SW480 (cell line): ENCODE results near the gene EMC8.

Experiments used
- DNase-seq: peaks from one replicate; pipeline ENCODE4 v3.0.0-alpha.2; 2016; ENCODE audit warnings: low spot score

The EMC8 gene

GRCh38 chr16:85784813-85785212, 14.5 kb downstream of the EMC8 start:
- DNase-seq, result no peak

DNA sequence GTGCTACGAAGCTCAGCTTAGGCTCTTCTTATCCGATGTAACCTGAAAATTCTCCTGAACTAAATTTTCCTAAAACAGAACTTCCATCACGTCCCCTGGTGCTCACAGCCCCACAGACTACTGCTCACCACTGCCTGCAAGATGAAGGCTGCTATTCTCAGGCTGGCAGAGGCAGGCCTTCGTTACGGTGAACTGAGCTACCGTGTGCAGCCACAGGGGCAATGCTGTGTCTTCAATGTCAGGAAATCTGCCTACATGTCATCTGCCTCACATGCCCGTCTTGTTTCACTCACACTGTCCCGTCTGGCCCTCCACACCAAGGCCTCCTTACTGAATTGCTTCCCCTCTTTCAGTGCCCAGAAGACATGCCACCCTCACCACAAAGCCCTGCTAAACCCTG, 15.9 kb downstream of the EMC8 start:
- no peak for DNase-seq

DNA sequence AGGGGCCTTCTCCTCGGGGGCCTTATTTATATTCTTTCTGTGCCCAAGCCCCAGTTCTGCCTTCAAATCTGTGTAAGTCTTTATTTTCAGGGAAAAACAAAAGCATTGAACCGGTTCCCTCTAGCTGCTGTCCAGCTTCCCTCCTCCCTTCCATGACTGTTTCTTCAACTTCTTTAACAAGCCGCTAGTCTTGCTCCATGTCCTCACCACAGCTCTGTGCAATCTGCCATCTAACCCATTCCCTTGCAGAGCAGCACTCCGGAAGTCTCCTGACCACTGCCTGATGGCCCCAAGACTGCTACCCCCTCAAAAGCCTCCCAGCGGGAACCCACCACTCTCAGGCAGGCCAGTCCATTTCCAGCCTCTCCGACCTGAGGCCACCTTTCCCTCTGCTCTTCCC, 16.9 kb downstream of the EMC8 start:
- DNase-seq, result no peak

DNA sequence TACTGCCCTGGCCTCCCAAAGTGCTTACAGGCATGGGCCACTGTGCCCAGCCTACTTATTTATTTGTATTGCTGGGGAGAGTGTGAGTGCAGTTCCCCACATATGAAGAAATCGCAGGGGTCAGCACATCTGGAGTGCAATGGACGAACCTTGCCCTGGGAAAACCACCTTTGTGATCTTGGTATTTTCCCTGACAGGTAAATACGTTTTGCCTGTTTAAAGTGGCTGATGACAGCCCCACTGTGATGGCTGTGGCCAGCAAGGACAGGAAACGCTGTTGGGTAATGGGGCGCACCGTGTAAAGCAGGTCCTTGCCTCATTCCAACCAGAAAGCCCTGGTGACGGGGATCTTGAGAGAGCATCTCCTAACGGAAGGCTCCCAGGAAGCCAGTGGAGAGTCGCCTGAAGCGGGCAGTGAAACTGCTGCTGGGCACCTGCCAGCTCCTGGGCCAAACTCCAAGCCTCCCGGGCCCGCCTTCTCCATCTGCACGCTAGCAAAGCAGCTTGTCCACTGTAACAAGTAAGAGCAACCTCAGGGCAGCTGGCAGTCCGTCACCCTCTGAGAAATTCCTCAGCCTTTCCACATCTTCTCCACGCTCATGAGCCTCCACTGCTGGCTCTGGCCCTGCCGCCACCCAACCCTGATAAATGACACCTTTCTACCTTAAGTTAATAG, 17.5 kb downstream of the EMC8 start:
- no peak for DNase-seq

GRCh38 chr16:85781156-85781555, 18.2 kb downstream of the EMC8 start:
- no peak for DNase-seq

GRCh38 chr16:85780281-85780680, 19.1 kb downstream of the EMC8 start:
- DNase-seq, result no peak

GRCh38 chr16:85778873-85779272, 20.5 kb downstream of the EMC8 start:
- no peak for DNase-seq

DNA sequence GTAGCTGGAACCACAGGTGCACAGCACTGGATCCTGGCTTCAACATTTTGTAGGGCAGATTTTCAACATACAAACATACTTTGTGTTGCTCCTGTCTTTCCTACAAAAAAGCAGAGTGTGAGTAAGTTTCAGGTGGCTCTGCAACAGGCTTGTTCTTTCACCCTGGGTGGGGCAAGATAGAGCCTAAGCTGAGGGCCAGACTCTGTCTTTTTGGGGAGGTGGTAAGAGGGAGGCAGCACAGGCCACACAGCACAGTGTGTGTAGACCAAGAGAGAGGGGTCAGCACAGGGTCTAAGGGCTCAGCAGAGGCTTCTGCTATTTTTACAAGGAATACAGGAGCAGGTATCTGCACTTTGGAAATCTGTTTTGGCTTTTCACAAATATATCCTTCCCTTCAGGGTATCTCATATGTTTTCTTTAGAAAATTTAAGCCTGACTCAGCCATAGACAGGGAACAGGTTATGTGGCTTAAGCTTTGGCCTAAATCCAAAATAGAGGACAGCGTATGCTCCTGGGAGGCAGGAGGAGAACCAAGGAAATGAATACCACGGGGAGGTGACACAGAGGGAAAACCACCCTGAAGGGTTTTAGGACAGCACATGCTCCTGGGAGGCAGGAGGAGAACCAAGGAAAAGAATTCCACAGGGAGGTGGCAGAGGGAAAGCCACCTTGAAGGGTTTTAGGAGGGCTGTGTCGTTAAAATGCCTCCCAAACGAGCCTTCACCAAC, 21.6 kb downstream of the EMC8 start:
- DNase-seq, result no peak

GRCh38 chr16:85774811-85775210, 24.5 kb downstream of the EMC8 start:
- no peak for DNase-seq

- DNase-seq, result no peak
Observed at GRCh38 chr16:85774136-85774535, 25.2 kb downstream of the EMC8 start.

- no peak for DNase-seq
Observed at GRCh38 chr16:85773044-85773443, 26.3 kb downstream of the EMC8 start.

GRCh38 chr16:85770741-85771140, 28.6 kb downstream of the EMC8 start:
- DNase-seq, result no peak

- DNase-seq, result no peak
Observed at GRCh38 chr16:85768199-85768598, 31.1 kb downstream of the EMC8 start.

- peak; percentile 61 for DNase-seq
Observed at GRCh38 chr16:85767531-85767930, 31.8 kb downstream of the EMC8 start.

GRCh38 chr16:85765767-85766166, 33.6 kb downstream of the EMC8 start:
- DNase-seq, result no peak

GRCh38 chr16:85765211-85765610, 34.1 kb downstream of the EMC8 start:
- DNase-seq, result no peak

DNA sequence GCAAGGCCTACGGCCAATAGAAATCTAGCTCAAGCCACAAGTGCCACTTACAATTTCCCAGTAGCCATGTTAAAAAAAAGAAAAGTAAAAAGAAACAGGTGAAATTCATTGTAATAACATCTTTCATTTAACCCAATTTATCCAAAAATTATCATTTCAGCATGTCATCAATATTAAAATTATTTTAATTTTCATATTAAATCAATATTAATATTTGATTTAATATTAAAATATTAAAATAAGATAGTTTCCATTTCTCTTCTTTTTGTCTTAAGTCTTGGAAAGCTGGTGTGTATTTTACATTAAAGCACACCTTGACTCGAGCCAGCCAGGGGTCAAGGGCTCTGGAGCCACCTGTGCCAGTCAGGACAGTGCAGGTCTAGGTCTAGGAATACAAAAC, 35.7 kb downstream of the EMC8 start:
- no peak for DNase-seq

DNA sequence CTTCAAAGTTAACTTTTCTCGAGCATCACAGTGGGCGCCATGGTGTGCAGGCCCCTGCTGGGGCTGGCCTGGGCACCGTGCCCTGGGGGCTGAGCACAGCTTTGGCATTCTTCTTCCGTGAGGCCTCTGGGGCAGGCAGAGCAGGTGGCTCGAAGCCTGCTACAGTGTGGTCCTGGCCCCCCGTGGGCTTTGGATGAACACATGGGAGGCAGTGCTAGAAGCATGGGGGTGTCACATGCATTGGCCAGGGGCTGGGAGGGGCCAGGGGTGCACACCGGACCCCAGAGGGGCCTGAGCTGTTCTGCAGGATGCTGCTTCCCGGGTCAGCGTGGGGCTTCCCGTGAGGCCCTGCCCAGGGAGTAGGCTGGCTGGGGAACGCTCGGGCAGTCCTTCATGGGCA, 36.4 kb downstream of the EMC8 start:
- DNase-seq, result no peak

GRCh38 chr16:85761861-85762260, 37.5 kb downstream of the EMC8 start:
- no peak for DNase-seq

DNA sequence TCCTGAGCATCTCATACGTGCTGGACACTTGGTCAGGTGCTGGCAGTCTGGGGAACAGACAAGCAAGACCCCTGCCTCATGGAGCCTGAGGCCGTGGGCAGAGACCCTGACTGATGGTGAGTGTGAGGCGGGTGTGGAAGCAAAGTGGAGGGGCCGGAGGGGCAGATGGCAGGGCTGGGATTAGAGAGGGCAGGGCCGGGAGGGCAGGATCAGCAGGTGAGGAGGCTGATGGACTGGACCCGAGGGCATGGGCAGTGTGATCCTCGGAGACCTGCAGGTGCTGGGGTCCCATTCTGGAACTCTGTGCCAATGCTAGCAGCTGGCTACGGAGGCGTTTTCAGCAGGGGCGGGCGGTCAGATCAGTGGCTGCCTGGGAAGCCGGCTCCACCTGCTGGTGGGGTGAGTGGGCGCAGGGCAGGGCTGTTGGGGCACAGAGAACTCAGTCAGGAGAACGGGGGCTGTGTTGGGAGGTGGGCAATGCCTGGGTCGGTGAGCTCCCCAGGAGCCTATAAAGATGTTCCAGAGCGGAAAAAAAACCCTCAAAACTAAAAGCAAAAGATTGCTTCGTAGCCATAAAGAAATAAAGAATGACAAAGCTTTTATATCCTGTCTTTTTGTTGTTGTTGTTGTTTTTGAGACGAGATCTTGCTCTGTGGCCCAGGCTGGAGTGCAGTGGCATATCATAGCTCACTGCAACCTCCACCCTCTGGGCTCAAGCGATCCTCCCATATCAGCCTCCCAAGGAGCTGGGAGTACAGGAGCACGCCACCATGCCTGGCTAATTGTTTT, 39.5 kb downstream of the EMC8 start:
- peak; percentile 30 for DNase-seq

GRCh38 chr16:85759136-85759535, 40.2 kb downstream of the EMC8 start:
- no peak for DNase-seq

DNA sequence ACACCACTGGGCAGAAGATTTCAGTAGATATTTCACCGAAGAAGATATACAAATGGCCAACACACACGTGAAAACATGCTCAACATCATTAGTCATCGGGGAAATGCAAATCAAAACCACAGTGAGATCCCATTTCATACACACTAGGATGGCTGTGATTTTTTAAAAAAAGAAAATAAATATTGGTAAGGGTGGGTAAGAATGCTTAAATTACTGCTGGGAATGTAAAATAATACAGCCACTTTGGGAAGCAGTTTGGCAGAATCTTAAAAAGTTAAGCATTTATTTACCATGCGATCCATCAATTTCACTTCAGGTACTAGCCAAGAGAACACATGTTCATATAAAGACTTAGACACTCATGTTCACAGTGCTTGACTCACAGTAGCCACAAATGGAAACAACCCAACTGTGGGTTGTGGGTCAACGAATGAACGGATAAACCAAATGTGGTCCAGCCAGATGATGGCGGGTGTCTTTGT, 42.0 kb downstream of the EMC8 start:
- peak; percentile 23 for DNase-seq
